GM18508 (cell line): Measurements from ENCODE around the gene ADCY1.

Experiments used
- ATAC-seq: cut with Tn5 transposase; IDR thresholded peaks from one replicate; pipeline ENCODE4 v1.9.1; 2021; ENCODE audit warnings: moderate number of reproducible peaks; ENCODE audit not compliant: insufficient read depth, unreplicated experiment

Gene ADCY1

GRCh38 chr7:45576249-45576929, 2.2 kb downstream of the ADCY1 start:
- no peak for ATAC-seq

DNA sequence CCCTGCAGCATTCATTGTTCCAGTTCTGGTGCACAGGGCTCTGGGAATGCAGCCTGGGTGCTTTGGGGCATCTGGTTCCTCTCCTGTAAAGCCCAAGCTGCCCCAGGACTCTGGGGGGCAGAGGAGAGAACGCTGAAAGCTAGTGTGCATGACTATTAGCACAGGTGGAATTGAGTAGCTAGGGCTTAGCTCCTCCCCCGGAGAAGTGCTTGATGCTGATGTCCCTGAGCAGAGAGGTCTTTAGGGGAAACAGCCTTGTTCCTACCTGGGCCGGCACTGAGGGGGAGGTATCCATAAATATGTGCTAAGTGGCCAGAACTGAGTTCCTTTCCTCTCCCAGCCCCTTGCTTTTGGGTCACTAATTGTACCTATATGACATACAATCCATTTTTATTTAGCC, 3.9 kb downstream of the ADCY1 start:
- ATAC-seq, result no peak

- no peak for ATAC-seq
Observed at GRCh38 chr7:45578467-45578866, 4.3 kb downstream of the ADCY1 start.

DNA sequence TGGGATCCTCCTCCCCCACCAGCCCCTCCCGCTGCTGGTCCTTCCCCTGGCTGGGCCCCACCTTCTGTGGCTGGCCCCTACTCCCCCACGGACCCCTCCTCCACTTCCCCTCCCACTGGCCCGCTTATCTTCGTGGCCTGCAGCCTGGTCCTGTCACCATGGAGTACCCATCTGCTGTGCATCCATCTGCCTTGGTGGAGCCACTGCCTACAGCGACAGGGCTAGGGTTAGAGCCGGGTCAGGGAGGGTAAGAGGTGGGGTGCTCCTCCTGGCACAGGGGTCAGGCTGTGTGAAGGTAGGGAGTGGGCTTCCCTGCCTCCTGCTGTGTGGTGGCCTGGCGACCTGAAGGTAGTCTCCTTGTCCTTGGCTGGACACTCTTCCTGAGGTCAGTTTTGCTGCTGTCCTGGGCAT, 5.2 kb downstream of the ADCY1 start:
- ATAC-seq, result no peak

- no peak for ATAC-seq
Observed at GRCh38 chr7:45580053-45580872, 6.1 kb downstream of the ADCY1 start.

- ATAC-seq, result no peak
Observed at GRCh38 chr7:45581271-45581780, 7.2 kb downstream of the ADCY1 start.

- ATAC-seq, result no peak
Observed at GRCh38 chr7:45582136-45582749, 8.1 kb downstream of the ADCY1 start.

- ATAC-seq, result no peak
Observed at GRCh38 chr7:45582868-45583277, 8.7 kb downstream of the ADCY1 start.

- ATAC-seq, result no peak
Observed at GRCh38 chr7:45583296-45583695, 9.1 kb downstream of the ADCY1 start.

- ATAC-seq, result no peak
Observed at GRCh38 chr7:45584261-45585210, 10.4 kb downstream of the ADCY1 start.

GRCh38 chr7:45585628-45586027, 11.5 kb downstream of the ADCY1 start:
- ATAC-seq, result no peak

DNA sequence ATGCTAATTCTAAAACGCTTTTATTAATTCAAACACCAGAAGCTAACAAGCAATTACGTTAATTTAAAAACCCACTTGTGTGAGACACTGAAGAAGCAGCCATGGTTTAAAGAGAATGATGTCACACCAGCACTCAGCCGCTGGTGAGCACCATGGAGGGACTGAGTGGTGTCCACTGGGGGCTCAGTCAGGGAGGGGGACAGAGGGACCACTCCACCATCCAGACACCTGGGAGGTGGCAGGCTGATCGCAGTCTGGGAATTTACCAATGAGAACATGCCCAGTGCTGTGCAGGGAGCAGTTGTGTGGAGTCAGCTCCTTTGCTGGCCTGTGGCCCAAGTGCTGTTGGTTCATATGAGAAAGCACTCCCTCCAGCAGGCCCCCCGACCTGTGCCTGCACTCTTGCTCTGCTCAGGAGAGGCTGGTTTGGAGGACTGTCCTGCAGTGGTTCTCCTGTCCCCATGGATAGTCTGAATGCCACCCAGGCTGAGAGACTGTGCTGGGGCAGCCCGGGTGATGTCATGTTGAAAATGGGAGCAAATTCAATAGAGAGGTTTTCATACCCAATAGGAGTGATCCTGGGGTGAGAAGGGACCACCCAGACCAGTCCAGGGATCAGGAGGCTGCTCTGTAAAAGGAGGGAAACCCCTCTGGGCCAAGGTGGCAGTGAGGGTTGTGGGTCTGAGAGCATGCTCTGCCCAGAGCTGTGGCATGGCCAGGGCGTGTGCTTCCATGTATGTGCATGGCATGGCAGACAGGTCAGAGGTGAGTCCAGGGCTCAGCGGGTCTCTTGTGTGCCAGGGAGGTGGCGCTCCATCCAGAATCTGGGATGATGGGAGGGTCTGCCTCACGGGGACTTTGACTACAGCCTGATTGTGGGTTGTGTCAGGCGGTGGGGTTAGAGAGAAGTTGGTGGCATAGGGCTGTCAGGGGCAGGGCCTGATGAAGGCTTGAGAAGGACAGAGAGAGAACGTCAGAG, 12.7 kb downstream of the ADCY1 start:
- ATAC-seq, result no peak

DNA sequence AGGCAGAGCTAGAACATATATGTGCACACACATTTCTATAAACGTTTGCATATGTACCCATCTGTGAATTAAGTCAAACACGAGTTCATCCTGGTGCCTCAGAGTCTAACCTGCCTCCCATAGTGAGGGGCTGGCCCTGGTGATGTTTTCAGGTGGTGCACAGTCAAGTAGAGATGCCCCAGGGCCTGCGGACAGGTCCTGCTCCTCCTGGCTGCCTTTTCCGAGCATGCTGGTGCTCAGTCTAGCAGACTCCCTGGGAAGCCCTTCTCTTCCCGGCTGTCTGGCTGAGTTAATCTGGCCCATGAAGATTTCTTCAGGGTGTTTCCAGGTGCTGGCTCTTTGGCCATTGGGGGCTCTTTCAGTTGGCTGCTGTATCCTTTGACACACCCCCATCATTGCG, 14.3 kb downstream of the ADCY1 start:
- no peak for ATAC-seq

GRCh38 chr7:45589061-45589460, 14.9 kb downstream of the ADCY1 start:
- no peak for ATAC-seq

DNA sequence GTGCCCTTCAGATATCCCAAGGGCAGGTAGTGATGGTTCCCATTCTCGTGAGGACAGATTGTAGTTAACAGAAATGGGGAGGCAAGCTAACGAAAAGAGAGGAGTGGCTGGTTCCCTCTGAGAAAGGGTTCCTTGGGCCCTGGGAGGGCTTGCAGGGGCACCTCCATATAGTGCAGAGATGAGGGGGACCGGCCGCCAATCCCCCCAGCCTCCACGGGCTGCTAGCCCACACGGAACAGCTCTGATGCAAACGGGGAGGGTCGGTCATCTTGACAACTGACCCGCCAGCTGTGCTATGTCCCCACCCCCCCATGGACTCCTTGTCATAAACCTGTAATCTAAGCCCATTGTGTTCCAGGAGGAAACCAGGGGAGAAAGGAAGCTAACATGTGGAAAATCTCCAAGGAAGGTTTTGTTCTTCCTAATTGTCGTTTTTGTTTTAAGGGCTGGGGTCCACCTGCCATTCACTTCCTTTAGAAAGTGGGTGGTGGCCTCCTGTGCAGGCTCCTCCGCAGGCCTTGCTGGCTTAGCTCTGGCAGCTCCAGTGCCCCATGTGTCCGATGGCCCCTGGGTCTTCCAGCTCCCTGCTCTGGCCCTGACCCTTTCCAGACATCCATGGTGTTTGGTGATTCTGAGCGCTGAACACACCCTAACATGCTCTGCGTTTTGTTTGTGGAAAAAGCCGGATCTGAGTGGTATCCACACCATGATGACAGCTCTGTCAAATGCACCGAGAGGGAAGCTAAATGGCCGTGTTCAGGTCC, 15.9 kb downstream of the ADCY1 start:
- no peak for ATAC-seq

GRCh38 chr7:45590679-45591057, 16.5 kb downstream of the ADCY1 start:
- no peak for ATAC-seq

GRCh38 chr7:45591101-45591906, 17.1 kb downstream of the ADCY1 start:
- ATAC-seq, result no peak
